H9 (cell line): ENCODE data around the gene CLIC6. TPM values are rescaled to one million over a fixed set of nuclear protein-coding genes. Genes with fewer than 3 reads are reported as not detected.

Source experiments
- DNase-seq: peaks from one replicate; pipeline ENCODE4 v3.0.0-alpha.2; 2017
- H2AFZ ChIP-seq: one replicate; pipeline ENCODE4 v1.6.1; 2013; ENCODE audit warnings: mild to moderate bottlenecking, low read length, control low read depth, moderate library complexity
- H2AK5ac ChIP-seq: 2 replicates; pipeline ENCODE4 v1.6.1; 2013; ENCODE audit warnings: low read length, control low read depth, mixed read lengths; ENCODE audit not compliant: insufficient read length
- H2BK120ac ChIP-seq: one replicate; pipeline ENCODE4 v1.6.1; 2013; ENCODE audit warnings: low read depth, mild to moderate bottlenecking, low read length, control low read depth, inconsistent platforms; ENCODE audit not compliant: poor library complexity, severe bottlenecking
- H2BK12ac ChIP-seq: 2 replicates; pipeline ENCODE4 v1.6.1; 2013; ENCODE audit warnings: low read length, control low read depth, mixed read lengths, low read depth; ENCODE audit not compliant: insufficient read length
- H2BK15ac ChIP-seq: 2 replicates; pipeline ENCODE4 v1.6.1; 2013; ENCODE audit warnings: low read depth, low read length, control low read depth
- H2BK20ac ChIP-seq: one replicate; pipeline ENCODE4 v1.6.1; 2013; ENCODE audit warnings: low read depth, mild to moderate bottlenecking, low read length, control low read depth, inconsistent platforms; ENCODE audit not compliant: poor library complexity, severe bottlenecking
- H2BK5ac ChIP-seq: 2 replicates; pipeline ENCODE4 v1.6.1; 2013; ENCODE audit warnings: low read length, control low read depth, mixed read lengths; ENCODE audit not compliant: insufficient read length
- H3K14ac ChIP-seq: 2 replicates; pipeline ENCODE4 v1.6.1; 2013; ENCODE audit warnings: low read length, control low read depth; ENCODE audit not compliant: insufficient read depth
- H3K18ac ChIP-seq: 2 replicates; pipeline ENCODE4 v1.6.1; 2013; ENCODE audit warnings: low read depth, mild to moderate bottlenecking, mixed read lengths, low read length, control low read depth; ENCODE audit not compliant: insufficient read length
- H3K23ac ChIP-seq: 2 replicates; pipeline ENCODE4 v1.6.1; 2013; ENCODE audit warnings: low read length, control low read depth, mixed read lengths, low read depth; ENCODE audit not compliant: insufficient read length
- H3K23me2 ChIP-seq: 2 replicates; pipeline ENCODE4 v1.6.1; 2013; ENCODE audit warnings: low read depth, mild to moderate bottlenecking, mixed read lengths, low read length, control low read depth; ENCODE audit not compliant: insufficient read length, poor library complexity, severe bottlenecking
- H3K27ac ChIP-seq: 2 replicates; pipeline ENCODE4 v1.5.1; 2013; ENCODE audit warnings: low read length, control low read depth, mixed read lengths, low read depth; ENCODE audit not compliant: insufficient read length
- H3K27me3 ChIP-seq: 2 replicates; pipeline ENCODE4 v1.6.1; 2013; ENCODE audit warnings: low read length, control low read depth, inconsistent platforms; ENCODE audit not compliant: insufficient read depth
- H3K4ac ChIP-seq: 2 replicates; pipeline ENCODE4 v1.6.1; 2013; ENCODE audit warnings: low read depth, mild to moderate bottlenecking, control low read depth, inconsistent platforms, low read length, moderate library complexity
- H3K4me1 ChIP-seq: 2 replicates; pipeline ENCODE4 v1.6.1; 2013; ENCODE audit warnings: low read length, control low read depth, inconsistent platforms; ENCODE audit not compliant: insufficient read depth
- H3K4me2 ChIP-seq: 2 replicates; pipeline ENCODE4 v1.6.1; 2013; ENCODE audit warnings: low read length, control low read depth, mixed read lengths; ENCODE audit not compliant: insufficient read length, insufficient read depth
- H3K56ac ChIP-seq: 2 replicates; pipeline ENCODE4 v1.6.1; 2013; ENCODE audit warnings: low read depth, mild to moderate bottlenecking, mixed read lengths, low read length, control low read depth; ENCODE audit not compliant: insufficient read length
- H3K79me1 ChIP-seq: 2 replicates; pipeline ENCODE4 v1.6.1; 2013; ENCODE audit warnings: low read depth, mild to moderate bottlenecking, moderate library complexity, low read length, control low read depth, inconsistent platforms; ENCODE audit not compliant: insufficient read depth, poor library complexity, severe bottlenecking
- H3K79me2 ChIP-seq: 2 replicates; pipeline ENCODE4 v1.6.1; 2013; ENCODE audit warnings: low read length, control low read depth, inconsistent platforms; ENCODE audit not compliant: insufficient read depth
- H3K9ac ChIP-seq: 2 replicates; pipeline ENCODE4 v1.6.1; 2013; ENCODE audit warnings: low read length, control low read depth, mixed read lengths; ENCODE audit not compliant: insufficient read length; ENCODE audit errors: extremely low read depth
- H3K9me3 ChIP-seq: one replicate; pipeline ENCODE4 v1.6.1; 2013; ENCODE audit warnings: low read depth, low read length, inconsistent platforms; ENCODE audit not compliant: control insufficient read depth
- H3T11ph ChIP-seq: one replicate; pipeline ENCODE4 v1.6.1; 2013; ENCODE audit warnings: mild to moderate bottlenecking, low read length, control low read depth, inconsistent platforms
- H4K20me1 ChIP-seq: one replicate; pipeline ENCODE4 v1.6.1; 2013; ENCODE audit not compliant: control insufficient read depth, insufficient read length, insufficient read depth
- H4K5ac ChIP-seq: 2 replicates; pipeline ENCODE4 v1.6.1; 2013; ENCODE audit warnings: low read depth, mild to moderate bottlenecking, mixed read lengths, low read length, control low read depth; ENCODE audit not compliant: insufficient read length
- H4K8ac ChIP-seq: replicated peaks from 2 replicates; pipeline ENCODE4 v1.6.1; 2013; ENCODE audit warnings: low read length, control low read depth, mixed read lengths, low read depth; ENCODE audit not compliant: insufficient read length
- H4K91ac ChIP-seq: 2 replicates; pipeline ENCODE4 v1.6.1; 2013; ENCODE audit warnings: low read depth, mild to moderate bottlenecking, moderate library complexity, mixed read lengths, low read length, control low read depth; ENCODE audit not compliant: insufficient read length
- H3K27ac Mint-ChIP-seq, 3 experiments: 2 replicates in 2 of 3; 3 replicates in 1 of 3; pipeline ENCODE4 v1.8.0; 2020 to 2021; ENCODE audit warnings: mixed read lengths in 3 of 3, mild to moderate bottlenecking in 1 of 3, moderate library complexity in 1 of 3
- H3K27me3 Mint-ChIP-seq: 2 replicates; pipeline ENCODE4 v1.8.0; 2021; ENCODE audit warnings: low read depth, mild to moderate bottlenecking, moderate library complexity, mixed read lengths
- H3K36me3 Mint-ChIP-seq, 3 experiments: 2 replicates in 2 of 3; 3 replicates in 1 of 3; pipeline ENCODE4 v1.8.0; 2020 to 2021; ENCODE audit warnings: low read depth in 3 of 3, mixed read lengths in 3 of 3; ENCODE audit not compliant: insufficient read depth in 1 of 3
- H3K4me1 Mint-ChIP-seq, 2 experiments: 2 replicates each; pipeline ENCODE4 v1.8.0; 2020; ENCODE audit warnings: mixed read lengths in 2 of 2
- H3K4me3 Mint-ChIP-seq, 2 experiments: 2 replicates in 1 of 2; 3 replicates in 1 of 2; pipeline ENCODE4 v1.8.0; 2020 to 2021; ENCODE audit warnings: mild to moderate bottlenecking in 2 of 2, mixed read lengths in 2 of 2, moderate library complexity in 1 of 2
- H3K9me3 Mint-ChIP-seq, 2 experiments: 2 replicates in 1 of 2; 3 replicates in 1 of 2; pipeline ENCODE4 v1.8.0; 2020; ENCODE audit warnings: mild to moderate bottlenecking in 2 of 2, mixed read lengths in 2 of 2, moderate library complexity in 1 of 2
- CTCF ChIP-seq: fragments of 200-600 bp; sonication (generic); conservative IDR thresholded peaks from 3 replicates; pipeline ENCODE4 v1.8.0; 2021; ENCODE audit warnings: antibody characterized with exemption, mild to moderate bottlenecking
- WGBS: extraction: QIAGEN DNeasy Blood & Tissue Kit; methylation state at CpG from one replicate; pipeline ENCODE4 v1.1.7; 2013; ENCODE audit warnings: missing lambda C conversion rate, low lambda C conversion rate, mixed read lengths; ENCODE audit not compliant: insufficient read length; ENCODE audit errors: extremely low coverage; 5-methylcytosine and 5-hydroxymethylcytosine counted together
- total RNA-seq: library from RNA; stranded (reverse); gene quantifications from 2 replicates; pipeline ENCODE4 v1.2.1, GENCODE V29; 2021

The CLIC6 gene
- total RNA-seq, 1 experiment from 2014 or later: 1.3 TPM

GRCh38 chr21:34649400-34649799, 19.4 kb upstream of the CLIC6 start:
- no peak for TF ChIP-seq CTCF
- H2AK5ac ChIP-seq: no peak overlapping the region
- DNase-seq: no peak
- no peak overlapping the region for H3K27ac Mint-ChIP-seq
- no peak overlapping the region for H3K4me2 ChIP-seq
- no peak overlapping the region for H3K4ac ChIP-seq
- H3K9ac ChIP-seq: no peak overlapping the region
- no peak overlapping the region for H2BK15ac ChIP-seq
- WGBS: no CpG with 5 or more reads among the region's 3 CpGs
- no peak overlapping the region for H4K8ac ChIP-seq
- no peak overlapping the region for H3T11ph ChIP-seq
- no peak overlapping the region for H2AFZ ChIP-seq
- H3K14ac ChIP-seq: no peak overlapping the region
- peaks cover 7% of the 10 kb centered on the region for H3K27me3 Mint-ChIP-seq
- no peak overlapping the region for H2BK5ac ChIP-seq
- H3K23ac ChIP-seq: no peak overlapping the region
- H3K4me1 ChIP-seq: no peaks in the 10 kb centered on the region
- peaks cover 2 to 3% of the 10 kb centered on the region in 2 experiments; a peak in 1 of 4 replicates for H3K4me1 Mint-ChIP-seq
- H3K36me3 Mint-ChIP-seq: peaks cover 0 to 3% (median 0%) of the 10 kb centered on the region in 3 experiments; a peak in 1 of 7 replicates
- H3K23me2 ChIP-seq: no peaks in the 10 kb centered on the region
- no peak overlapping the region for H3K27ac ChIP-seq
- no peaks in the 10 kb centered on the region for H3K79me1 ChIP-seq
- no peak overlapping the region for H4K5ac ChIP-seq
- no peak overlapping the region for H3K4me3 Mint-ChIP-seq
- H3K18ac ChIP-seq: no peak overlapping the region
- H3K9me3 ChIP-seq: no peaks in the 10 kb centered on the region
- H4K91ac ChIP-seq: no peak overlapping the region
- H3K27me3 ChIP-seq: no peaks in the 10 kb centered on the region
- no peaks in the 10 kb centered on the region for H4K20me1 ChIP-seq
- H2BK12ac ChIP-seq: no peak overlapping the region
- H3K9me3 Mint-ChIP-seq: peaks cover 0 to 7% of the 10 kb centered on the region in 2 experiments
- no peak overlapping the region for H3K56ac ChIP-seq
- H2BK20ac ChIP-seq: no peak overlapping the region
- no peak overlapping the region for H2BK120ac ChIP-seq
- no peaks in the 10 kb centered on the region for H3K79me2 ChIP-seq
